Mucosa of rectum (tissue), 2 donors: ENCODE data around the gene TESMIN.

Source experiments
- H3K27ac ChIP-seq, 2 donors: one replicate each; pipeline ENCODE4 v1.7.0; 2013; ENCODE audit warnings: inconsistent platforms in 2 of 2, low read depth in 2 of 2, low read length in 2 of 2
- H3K27me3 ChIP-seq, 2 donors: one replicate each; pipeline ENCODE4 v1.7.0; 2013; ENCODE audit warnings: low read length in 2 of 2; ENCODE audit not compliant: control insufficient read depth in 2 of 2, insufficient read depth in 2 of 2
- H3K36me3 ChIP-seq, 2 donors: one replicate each; pipeline ENCODE4 v1.7.0; 2013; ENCODE audit warnings: low read length in 2 of 2; ENCODE audit not compliant: control insufficient read depth in 2 of 2, insufficient read depth in 2 of 2
- H3K4me1 ChIP-seq, 2 donors: one replicate each; pipeline ENCODE4 v1.7.0; 2013; ENCODE audit warnings: low read length in 2 of 2, mild to moderate bottlenecking in 1 of 2; ENCODE audit not compliant: control insufficient read depth in 2 of 2, insufficient read depth in 2 of 2
- H3K4me3 ChIP-seq, 2 donors: one replicate each; pipeline ENCODE4 v1.7.0; 2013; ENCODE audit warnings: low read length in 2 of 2
- H3K9ac ChIP-seq, 2 donors: one replicate each; pipeline ENCODE4 v1.7.0; 2013; ENCODE audit warnings: low read length in 2 of 2, low read depth in 1 of 2, mild to moderate bottlenecking in 1 of 2
- H3K9me3 ChIP-seq, 2 donors: one replicate each; pipeline ENCODE4 v1.7.0; 2013; ENCODE audit warnings: low read length in 2 of 2; ENCODE audit not compliant: control insufficient read depth in 2 of 2
- donor health status: healthy.
- donor health status: Normal muscosa, but diverticular disease.

Gene TESMIN

GRCh38 chr11:68664906-68665305 lies 86.4 kb downstream of the TESMIN start:
- Histone ChIP-seq H3K36me3 (no peaks in the 10 kb centered on the region), H3K9me3 (no peaks in the 10 kb centered on the region), H3K9ac (no peak overlapping the region), H3K27ac (no peak overlapping the region), H3K4me3 (no peak overlapping the region), H3K27me3 (peaks cover 0 to 2% of the 10 kb centered on the region in 2 donors), H3K4me1 (no peaks in the 10 kb centered on the region)

DNA sequence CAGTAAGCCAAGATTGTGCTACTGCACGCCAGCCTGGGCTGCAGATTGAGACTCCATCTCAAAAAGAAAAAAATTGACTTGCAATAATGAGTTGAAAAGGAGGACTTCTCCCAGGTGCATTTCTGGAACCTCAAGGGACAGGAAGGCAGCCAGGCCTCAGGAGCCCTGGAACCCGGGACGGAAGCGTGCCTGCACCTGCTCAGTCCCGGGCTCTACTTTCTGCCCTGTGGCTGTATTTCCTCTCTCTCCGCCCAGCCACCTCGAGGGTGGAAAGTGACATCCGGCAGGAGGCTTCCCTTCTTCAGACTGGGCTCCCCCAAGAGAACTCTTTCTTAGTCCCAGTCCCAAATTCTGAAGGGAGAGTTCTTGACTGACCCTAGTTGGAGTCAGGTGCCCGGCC lies 87.2 kb downstream of the TESMIN start:
- Histone ChIP-seq H3K27me3 (peaks cover 0 to 2% of the 10 kb centered on the region in 2 donors), H3K4me1 (no peaks in the 10 kb centered on the region), H3K36me3 (no peaks in the 10 kb centered on the region), H3K4me3 (no peak overlapping the region), H3K9ac (no peak overlapping the region), H3K27ac (no peak overlapping the region), H3K9me3 (no peaks in the 10 kb centered on the region)

- no peak overlapping the region for H3K9ac ChIP-seq
- no peak overlapping the region for H3K4me3 ChIP-seq
- H3K27me3 ChIP-seq, result peaks cover 0 to 2% of the 10 kb centered on the region in 2 donors
- H3K9me3 ChIP-seq, result no peaks in the 10 kb centered on the region
- no peaks in the 10 kb centered on the region for H3K36me3 ChIP-seq
- no peak overlapping the region for H3K27ac ChIP-seq
- no peaks in the 10 kb centered on the region for H3K4me1 ChIP-seq
These were observed 87.8 kb downstream of the TESMIN start for GRCh38 chr11:68663482-68664010.

DNA sequence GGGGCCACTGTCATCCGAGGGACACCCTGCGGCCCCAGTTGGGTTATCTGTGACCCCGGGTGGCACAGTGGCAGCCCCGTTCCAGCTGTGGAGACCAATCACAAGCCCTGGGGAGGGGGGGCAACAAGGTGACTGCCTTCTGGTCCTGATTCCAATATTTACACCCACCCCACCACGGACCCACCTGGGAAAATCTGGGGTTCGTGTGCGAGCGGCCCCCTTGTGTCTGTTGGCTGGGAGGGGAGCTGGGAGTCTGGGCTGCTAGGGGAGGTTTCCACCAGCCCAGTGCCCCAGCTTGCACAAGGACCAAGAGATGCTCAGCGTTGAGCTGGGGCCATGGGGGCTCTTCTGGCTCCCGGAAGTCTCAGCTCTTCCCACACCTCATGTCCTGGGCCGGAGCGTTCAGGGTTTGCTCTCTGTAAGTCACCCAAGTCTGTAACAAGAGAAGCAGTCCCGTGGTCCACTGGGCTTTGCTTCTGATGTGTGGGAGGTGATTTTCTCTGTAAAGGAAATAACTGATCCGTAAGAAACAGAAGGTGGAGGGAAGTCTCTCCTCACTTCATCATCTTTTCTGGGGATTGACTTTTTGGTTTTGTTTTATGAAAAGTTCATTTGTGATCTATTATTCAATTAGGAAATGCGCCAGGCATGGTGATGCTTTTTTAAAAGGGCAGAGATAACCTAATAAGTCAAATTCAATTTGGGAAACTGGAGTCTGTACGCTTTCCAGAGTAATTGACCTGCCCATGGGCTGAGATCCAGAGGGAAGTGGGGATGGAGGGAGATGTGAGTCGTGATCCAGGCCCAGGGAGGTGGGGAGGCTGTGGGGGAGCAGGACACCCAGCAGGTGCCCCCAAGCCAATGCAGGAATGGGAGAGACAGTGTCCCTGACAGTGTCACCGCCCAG lies 89.4 kb downstream of the TESMIN start:
- H3K27ac ChIP-seq, result no peak overlapping the region
- no peak overlapping the region for H3K9ac ChIP-seq
- no peaks in the 10 kb centered on the region for H3K36me3 ChIP-seq
- H3K9me3 ChIP-seq, result no peaks in the 10 kb centered on the region
- peaks cover 0 to 2% of the 10 kb centered on the region in 2 donors for H3K27me3 ChIP-seq
- H3K4me3 ChIP-seq, result no peak overlapping the region
- no peaks in the 10 kb centered on the region for H3K4me1 ChIP-seq

- H3K36me3 ChIP-seq, result no peaks in the 10 kb centered on the region
- no peak overlapping the region for H3K27ac ChIP-seq
- H3K9ac ChIP-seq, result no peak overlapping the region
- H3K4me1 ChIP-seq, result no peaks in the 10 kb centered on the region
- peaks cover 0 to 2% of the 10 kb centered on the region in 2 donors for H3K27me3 ChIP-seq
- H3K9me3 ChIP-seq, result no peaks in the 10 kb centered on the region
- H3K4me3 ChIP-seq, result no peak overlapping the region
These were observed 90.3 kb downstream of the TESMIN start for GRCh38 chr11:68661014-68661413.

DNA sequence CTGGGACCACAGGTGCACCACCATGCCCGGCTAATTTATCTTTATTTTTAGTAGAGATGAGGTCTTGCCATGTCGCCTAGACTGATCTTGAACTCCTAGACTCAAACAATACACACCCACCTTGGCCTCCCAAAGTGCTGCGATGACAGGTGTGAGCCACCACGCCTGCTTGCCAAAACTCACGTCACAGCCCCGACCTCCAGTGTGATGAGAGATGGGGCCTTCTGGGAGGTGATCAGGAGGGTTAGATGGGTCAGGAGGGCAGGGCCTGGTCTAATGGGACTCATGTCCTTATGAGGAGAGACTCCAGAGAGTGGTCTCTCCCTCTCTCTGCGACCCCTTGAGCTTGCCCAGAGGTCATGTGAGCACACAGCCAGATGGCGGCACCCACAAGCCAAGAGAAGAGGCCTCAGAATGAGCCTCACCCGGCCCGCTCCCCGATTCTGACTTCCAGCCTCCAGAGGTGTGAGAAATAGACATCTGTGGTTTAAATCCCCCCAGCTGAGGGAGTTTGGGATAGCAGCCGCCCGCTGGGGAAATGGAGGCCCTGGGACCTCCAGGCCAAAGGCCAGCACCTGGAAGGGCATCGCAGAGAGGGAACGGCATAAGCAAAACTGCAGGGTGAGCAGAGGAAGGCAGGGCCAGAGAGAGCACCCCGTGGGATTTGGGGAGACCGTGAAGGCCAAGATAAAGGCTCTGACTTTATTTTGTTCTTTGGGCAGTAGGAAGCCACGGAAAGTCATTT lies 91.1 kb downstream of the TESMIN start:
- Histone ChIP-seq H3K9me3 (no peaks in the 10 kb centered on the region), H3K4me1 (no peaks in the 10 kb centered on the region), H3K27ac (no peak overlapping the region), H3K4me3 (no peak overlapping the region), H3K36me3 (no peaks in the 10 kb centered on the region), H3K9ac (no peak overlapping the region), H3K27me3 (peaks cover 0 to 2% of the 10 kb centered on the region in 2 donors)

DNA sequence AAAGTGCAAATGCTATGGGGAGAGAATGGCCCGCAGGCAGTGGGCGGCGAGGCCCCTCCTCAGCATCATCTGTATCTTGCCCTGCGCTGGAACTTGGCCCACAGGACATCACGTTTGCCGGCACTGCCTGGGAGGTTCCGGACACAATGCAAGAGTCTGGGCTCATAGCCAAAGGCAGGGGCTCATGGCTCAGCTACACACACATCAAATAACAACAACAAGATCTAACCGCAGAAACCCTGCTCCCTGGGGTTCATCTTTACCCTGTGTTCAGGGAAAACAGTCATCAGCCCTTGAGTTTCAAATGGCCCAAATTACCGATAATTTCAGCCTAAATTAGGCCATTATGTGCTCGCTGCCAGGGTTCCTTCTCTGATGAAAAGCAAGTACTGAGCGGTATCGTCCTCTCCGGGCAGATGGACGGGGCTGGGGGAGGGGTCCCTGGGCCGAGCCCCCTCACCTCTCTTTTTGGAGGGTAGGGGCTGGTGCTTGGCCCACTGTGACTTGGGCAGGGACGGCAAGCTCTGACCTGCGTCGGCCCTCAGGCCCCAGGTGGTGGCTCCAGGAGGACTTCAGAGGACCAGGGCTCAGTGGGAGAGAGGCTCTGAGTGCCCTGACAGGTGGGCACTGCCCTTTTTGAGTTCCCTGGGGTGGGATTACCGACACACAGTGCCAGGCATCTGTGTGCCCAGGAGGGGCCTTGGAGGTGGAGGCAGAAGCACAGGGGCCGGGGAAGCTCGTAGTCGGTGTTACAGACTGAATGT lies 92.0 kb downstream of the TESMIN start:
- Histone ChIP-seq H3K4me3 (no peak overlapping the region), H3K4me1 (no peaks in the 10 kb centered on the region), H3K9me3 (no peaks in the 10 kb centered on the region), H3K27ac (no peak overlapping the region), H3K36me3 (no peaks in the 10 kb centered on the region), H3K9ac (no peak overlapping the region), H3K27me3 (peaks cover 0 to 2% of the 10 kb centered on the region in 2 donors)

GRCh38 chr11:68658661-68659060 lies 92.7 kb downstream of the TESMIN start:
- H3K4me3 ChIP-seq, result no peak overlapping the region
- H3K27ac ChIP-seq, result no peak overlapping the region
- no peak overlapping the region for H3K9ac ChIP-seq
- H3K9me3 ChIP-seq, result no peaks in the 10 kb centered on the region
- no peaks in the 10 kb centered on the region for H3K4me1 ChIP-seq
- H3K27me3 ChIP-seq, result peaks cover 0 to 2% of the 10 kb centered on the region in 2 donors
- H3K36me3 ChIP-seq, result no peaks in the 10 kb centered on the region

DNA sequence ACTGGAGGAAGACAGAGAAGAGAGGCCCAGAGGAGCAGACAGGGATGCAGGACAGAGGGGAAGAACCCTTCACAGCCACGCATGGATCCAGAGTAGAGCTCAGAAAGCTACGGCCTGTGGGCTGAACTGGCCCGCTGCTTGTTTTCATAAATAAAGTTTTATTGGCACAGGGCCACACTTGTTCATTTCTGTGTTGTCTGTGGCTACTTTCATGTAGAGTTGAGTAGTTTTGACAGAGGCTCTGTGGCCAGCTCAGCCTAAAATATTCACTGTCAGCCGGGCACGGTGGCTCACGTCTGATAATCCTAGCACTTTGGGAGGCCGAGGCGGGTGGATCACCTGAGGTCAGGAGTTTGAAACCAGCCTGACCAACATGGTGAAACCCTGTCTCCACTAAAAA lies 93.2 kb downstream of the TESMIN start:
- Histone ChIP-seq H3K9me3 (no peaks in the 10 kb centered on the region), H3K9ac (no peak overlapping the region), H3K4me1 (no peaks in the 10 kb centered on the region), H3K4me3 (no peak overlapping the region), H3K27ac (no peak overlapping the region), H3K36me3 (no peaks in the 10 kb centered on the region), H3K27me3 (peaks cover 0 to 2% of the 10 kb centered on the region in 2 donors)
